ENCODE data around the gene FUT3. TPM values are rescaled to one million over a fixed set of nuclear protein-coding genes. Genes with fewer than 3 reads are reported as not detected.
"Not testable (repeated sequence)": the region's sequence is repeated elsewhere in the genome, so short reads cannot be mapped to it uniquely, and the experiment has no call there.

The FUT3 gene
- polyA plus RNA-seq, 1 donor from 2014 or later, result 0.64 TPM

- H2AFZ ChIP-seq (ENCODE audit: low read depth, low read length), result no peak overlapping the region
- no peaks in the 10 kb centered on the region for H3K27me3 ChIP-seq (ENCODE audit: insufficient read depth, low read depth, low read length)
- no peaks in the 10 kb centered on the region for H3K36me3 ChIP-seq (ENCODE audit: insufficient read depth, low read length)
- no peaks in the 10 kb centered on the region for H3K9me3 ChIP-seq (ENCODE audit: low read length)
- no peak overlapping the region for H3K4me3 ChIP-seq (ENCODE audit: low read length)
- no peaks in the 10 kb centered on the region for H3F3A ChIP-seq (ENCODE audit: insufficient read depth, low read length, poor library complexity, severe bottlenecking)
- H3K9me2 ChIP-seq (ENCODE audit: insufficient read depth, low read length), result no peaks in the 10 kb centered on the region
- H3K27ac ChIP-seq (ENCODE audit: low read length), result no peak overlapping the region
- H3K4me2 ChIP-seq (ENCODE audit: low read length), result no peak overlapping the region
- H3K79me2 ChIP-seq (replicated peaks; ENCODE audit: insufficient read depth, low read length), result no peaks in the 10 kb centered on the region
- H4K20me1 ChIP-seq (ENCODE audit: insufficient read depth), result no peaks in the 10 kb centered on the region
- TF ChIP-seq REST (IDR thresholded peaks at IDR 0.05; ENCODE audit: borderline replicate concordance), result no peak
- TF ChIP-seq MXI1 (conservative IDR thresholded peaks at IDR 0.05; ENCODE audit: poor library complexity, severe bottlenecking), result no peak
- no peak for TF ChIP-seq EZH2 (IDR thresholded peaks at IDR 0.05; ENCODE audit: borderline replicate concordance, insufficient read depth, low read length, poor library complexity, severe bottlenecking)
- no peak for TF ChIP-seq CTCF (IDR thresholded peaks at IDR 0.05; ENCODE audit: poor library complexity, severe bottlenecking)
- no peak overlapping the region for H3K9ac ChIP-seq (ENCODE audit: low read length)
Measured at GRCh38 chr19:5877882-5878281, 26.6 kb upstream of the FUT3 start.

- Histone ChIP-seq H3K4me3 (ENCODE audit: low read length) (no peak overlapping the region), H2AFZ (ENCODE audit: low read depth, low read length) (no peak overlapping the region), H3K4me2 (ENCODE audit: low read length) (no peak overlapping the region), H3K9ac (ENCODE audit: low read length) (no peak overlapping the region), H3K27me3 (ENCODE audit: insufficient read depth, low read depth, low read length) (no peaks in the 10 kb centered on the region), H3K36me3 (ENCODE audit: insufficient read depth, low read length) (no peaks in the 10 kb centered on the region), H3K9me3 (ENCODE audit: low read length) (no peaks in the 10 kb centered on the region), H3F3A (ENCODE audit: insufficient read depth, low read length, poor library complexity, severe bottlenecking) (no peaks in the 10 kb centered on the region), H4K20me1 (ENCODE audit: insufficient read depth) (no peaks in the 10 kb centered on the region), H3K9me2 (ENCODE audit: insufficient read depth, low read length) (no peaks in the 10 kb centered on the region), H3K27ac (ENCODE audit: low read length) (no peak overlapping the region), H3K79me2 (replicated peaks; ENCODE audit: insufficient read depth, low read length) (no peaks in the 10 kb centered on the region)
- no peak for TF ChIP-seq TAF1 (IDR thresholded peaks at IDR 0.05; ENCODE audit: low read depth)
- TF ChIP-seq REST (IDR thresholded peaks at IDR 0.05; ENCODE audit: borderline replicate concordance), result no peak
- no peak for TF ChIP-seq SMC3 (conservative IDR thresholded peaks at IDR 0.05; ENCODE audit: poor library complexity)
- TF ChIP-seq POLR2AphosphoS5 (IDR thresholded peaks at IDR 0.05), result no peak
- no peak for TF ChIP-seq MXI1 (conservative IDR thresholded peaks at IDR 0.05; ENCODE audit: poor library complexity, severe bottlenecking)
- no peak for TF ChIP-seq RAD21 (conservative IDR thresholded peaks at IDR 0.05)
- no peak for TF ChIP-seq EP300 (conservative IDR thresholded peaks at IDR 0.05; ENCODE audit: poor library complexity, severe bottlenecking)
- TF ChIP-seq CTCF (IDR thresholded peaks at IDR 0.05; ENCODE audit: poor library complexity, severe bottlenecking), result no peak
- TF ChIP-seq EZH2 (IDR thresholded peaks at IDR 0.05; ENCODE audit: borderline replicate concordance, insufficient read depth, low read length, poor library complexity, severe bottlenecking), result no peak
Measured at GRCh38 chr19:5877427-5877826, 26.2 kb upstream of the FUT3 start.

GRCh38 chr19:5874496-5874895 is 23.2 kb upstream of the FUT3 start:
- H4K20me1 ChIP-seq (ENCODE audit: insufficient read depth); H3K9me2 ChIP-seq (ENCODE audit: insufficient read depth, low read length); H2AFZ ChIP-seq (ENCODE audit: low read depth, low read length); H3K27me3 ChIP-seq (ENCODE audit: insufficient read depth, low read depth, low read length); H3K9ac ChIP-seq (ENCODE audit: low read length); H3K27ac ChIP-seq (ENCODE audit: low read length); H3K4me3 ChIP-seq (ENCODE audit: low read length); H3K9me3 ChIP-seq (ENCODE audit: low read length); H3F3A ChIP-seq (ENCODE audit: insufficient read depth, low read length, poor library complexity, severe bottlenecking); H3K79me2 ChIP-seq (replicated peaks; ENCODE audit: insufficient read depth, low read length); H3K36me3 ChIP-seq (ENCODE audit: insufficient read depth, low read length); H3K4me2 ChIP-seq (ENCODE audit: low read length): not testable (repeated sequence)

All from neural cell (in vitro differentiated cells).